A673 (cell line): ENCODE results near the gene OBSCN. TPM values are rescaled to one million over a fixed set of nuclear protein-coding genes. Genes with fewer than 3 reads are reported as not detected.

Experiments used
- BruUV-seq: library from RNA; stranded (reverse); fragments of 400-500 nt; replicated peaks from 2 replicates; lab custom pipeline; 2021; lab: Mats Ljungman, UMichigan
- CTCF ChIA-PET: fragments of 300-600 bp; sonication (Branson Sonifier 250); formaldehyde crosslinking; loops from one replicate; lab custom pipeline; 2022; ENCODE audit warnings: antibody characterized with exemption; lab: Charles Lee
- POLR2A ChIA-PET: fragments of 300-600 bp; sonication (Branson Sonifier 250); formaldehyde crosslinking; loops from one replicate; lab custom pipeline; 2022; ENCODE audit warnings: antibody characterized with exemption; ENCODE audit not compliant: low non-redundant PET; lab: Charles Lee
- DNase-seq: peaks from one replicate; pipeline ENCODE4 v3.0.0-alpha.2; 2015; ENCODE audit warnings: low spot score
- H3K27ac ChIP-seq: fragments of 200-600 bp; sonication (generic); 2 replicates; pipeline ENCODE4 v1.5.1; 2016; ENCODE audit warnings: mixed run types, low read depth, mild to moderate bottlenecking, mixed read lengths, antibody characterized with exemption, low read length; ENCODE audit not compliant: poor library complexity, severe bottlenecking
- H3K27me3 ChIP-seq: fragments of 200-600 bp; sonication (generic); replicated peaks from 2 replicates; pipeline ENCODE4 v1.6.1; 2017; ENCODE audit warnings: mixed run types, low read depth, mild to moderate bottlenecking, mixed read lengths, antibody characterized with exemption, low read length; ENCODE audit not compliant: insufficient read depth, poor library complexity
- H3K36me3 ChIP-seq: fragments of 200-600 bp; sonication (generic); 2 replicates; pipeline ENCODE4 v1.6.1; 2016; ENCODE audit warnings: mixed run types, mild to moderate bottlenecking, mixed read lengths, antibody characterized with exemption, low read length; ENCODE audit not compliant: insufficient read depth, poor library complexity, severe bottlenecking
- H3K4me1 ChIP-seq: fragments of 200-600 bp; sonication (generic); 2 replicates; pipeline ENCODE4 v1.6.1; 2017; ENCODE audit warnings: mixed run types, mild to moderate bottlenecking, mixed read lengths, antibody characterized with exemption, low read length; ENCODE audit not compliant: insufficient read depth, poor library complexity, severe bottlenecking
- H3K4me3 ChIP-seq: fragments of 200-600 bp; sonication (generic); 2 replicates; pipeline ENCODE4 v1.5.1; 2016; ENCODE audit warnings: low read depth, mixed run types, mild to moderate bottlenecking, mixed read lengths, low read length; ENCODE audit not compliant: poor library complexity, severe bottlenecking
- H3K9me3 ChIP-seq: fragments of 200-600 bp; sonication (generic); 2 replicates; pipeline ENCODE4 v1.6.1; 2016; ENCODE audit warnings: mixed run types, low read depth, mild to moderate bottlenecking, mixed read lengths, antibody characterized with exemption, low read length; ENCODE audit not compliant: poor library complexity, severe bottlenecking
- CTCF ChIP-seq: fragments of 300-800, 200-600 bp; sonication (generic); conservative IDR thresholded peaks from 2 replicates; pipeline ENCODE4 v1.5.1; 2017; ENCODE audit warnings: low read depth, mild to moderate bottlenecking, antibody characterized with exemption, low read length, moderate library complexity, mixed read lengths
- EZH2 ChIP-seq: fragments of 200-600 bp; sonication (generic); IDR thresholded peaks from 2 replicates; pipeline ENCODE4 v1.6.1; 2017; ENCODE audit warnings: borderline replicate concordance, low read depth, mild to moderate bottlenecking, mixed read lengths, antibody characterized with exemption, low read length; ENCODE audit not compliant: poor library complexity, severe bottlenecking
- intact Hi-C: fragments of 100-400 bp; cut with micrococcal nuclease; formaldehyde crosslinking; loops from one replicate; pipeline ENCODE4 v1.10.0; 2022; ENCODE audit not compliant: unreplicated experiment
- total RNA-seq: library from RNA; stranded (reverse); gene quantifications from 2 replicates; pipeline ENCODE4 v1.2.3, GENCODE V29; 2021

The OBSCN gene
- total RNA-seq, 1 experiment from 2014 or later, result 37.7 TPM

- no peak for DNase-seq
- ChIA-PET CTCF (no interaction called here), POLR2A (no interaction called here)
- no TSS peak for BruUV-seq
- H3K27ac ChIP-seq, result no peak overlapping the region
- H3K9me3 ChIP-seq, result no peaks in the 10 kb centered on the region
- no peaks in the 10 kb centered on the region for H3K36me3 ChIP-seq
- no peaks in the 10 kb centered on the region for H3K27me3 ChIP-seq
- intact Hi-C loops, result no loop called here
- no peak for TF ChIP-seq EZH2
- TF ChIP-seq CTCF, result no peak
- peak overlapping the region; percentile 62 for H3K4me3 ChIP-seq
- peaks cover 3% of the 10 kb centered on the region for H3K4me1 ChIP-seq
These were observed 4.6 kb downstream of the OBSCN start for GRCh38 chr1:228212415-228212965.

DNA sequence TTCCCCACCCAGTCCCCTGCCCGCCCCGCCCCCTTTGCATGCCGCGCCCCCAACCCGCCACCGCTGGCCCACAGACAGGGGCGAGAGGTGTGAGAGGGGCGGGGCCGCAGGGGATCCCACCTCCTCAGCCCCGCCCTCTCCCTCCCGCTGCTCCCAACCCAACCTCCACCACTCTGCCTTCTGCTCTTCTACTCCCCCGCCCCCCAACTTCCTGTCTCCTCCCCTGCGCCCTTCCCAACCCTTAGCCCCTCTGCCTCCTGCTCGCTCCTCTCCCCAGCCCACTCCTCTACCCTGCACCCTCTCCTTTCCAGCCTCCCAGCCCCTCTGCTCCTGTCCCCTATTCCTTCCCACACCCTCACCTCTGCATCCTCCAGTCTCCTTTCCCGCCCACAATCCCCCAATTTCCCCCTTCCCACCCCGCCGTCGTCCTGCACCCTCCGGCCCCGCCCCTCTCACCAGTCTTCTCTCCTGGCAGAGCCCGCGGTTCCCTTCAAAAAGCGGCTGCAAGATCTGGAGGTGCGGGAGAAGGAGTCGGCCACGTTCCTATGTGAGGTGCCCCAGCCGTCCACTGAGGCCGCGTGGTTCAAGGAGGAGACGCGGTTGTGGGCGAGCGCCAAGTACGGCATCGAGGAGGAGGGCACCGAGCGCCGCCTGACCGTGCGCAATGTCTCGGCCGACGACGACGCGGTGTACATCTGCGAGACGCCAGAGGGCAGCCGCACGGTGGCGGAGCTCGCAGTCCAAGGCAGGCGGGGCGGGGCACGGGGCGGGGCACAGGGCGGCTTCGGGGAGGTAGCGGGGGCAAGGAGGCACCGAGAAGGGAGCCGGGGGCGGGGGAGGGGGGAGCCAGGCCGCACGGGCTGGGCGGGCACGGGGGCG lies 5.4 kb downstream of the OBSCN start:
- peak; percentile 95 for DNase-seq
- BruUV-seq, result TSS peak; percentile 90
- H3K9me3 ChIP-seq, result no peaks in the 10 kb centered on the region
- intact Hi-C loops, result loop anchor here (1.0 kb wide), 1 partner anchor 302 kb away; no protein-coding TSS in a partner anchor
- H3K4me3 ChIP-seq, result peak overlapping the region; percentile 62
- peaks cover 3% of the 10 kb centered on the region for H3K4me1 ChIP-seq
- no peaks in the 10 kb centered on the region for H3K36me3 ChIP-seq
- TF ChIP-seq CTCF, result peak; percentile 73
- TF ChIP-seq EZH2, result no peak
- peak overlapping the region; percentile 77 for H3K27ac ChIP-seq
- H3K27me3 ChIP-seq, result no peaks in the 10 kb centered on the region
- CTCF ChIA-PET, result interaction anchor here (0.6 kb wide), 3 partner anchors 14 to 50 kb away, joined by 4 to 10 read pairs (median 7); no protein-coding TSS in a partner anchor
- POLR2A ChIA-PET, result interaction anchor here (0.7 kb wide), 1 partner anchor 135 kb away, joined by 5 read pairs; no protein-coding TSS in a partner anchor

- H3K27me3 ChIP-seq, result no peaks in the 10 kb centered on the region
- H3K4me1 ChIP-seq, result peaks cover 3% of the 10 kb centered on the region
- no peaks in the 10 kb centered on the region for H3K9me3 ChIP-seq
- no peak for DNase-seq
- H3K4me3 ChIP-seq, result peak overlapping the region; percentile 62
- no TSS peak for BruUV-seq
- no peak overlapping the region for H3K27ac ChIP-seq
- POLR2A ChIA-PET, result interaction anchor here (0.5 to 0.7 kb wide), 2 partner anchors 134 to 244 kb away, joined by 5 read pairs; no protein-coding TSS in a partner anchor
- CTCF ChIA-PET, result interaction anchor here (0.6 kb wide), 1 partner anchor 244 kb away, joined by 5 read pairs; a partner anchor contains a TSS
- no peak for TF ChIP-seq EZH2
- TF ChIP-seq CTCF, result no peak
- intact Hi-C loops, result loop anchor here (1.0 kb wide), 1 partner anchor 301 kb away; no protein-coding TSS in a partner anchor
- H3K36me3 ChIP-seq, result peaks cover 8% of the 10 kb centered on the region
These were observed 6.3 kb downstream of the OBSCN start for GRCh38 chr1:228213917-228214808.
